ENCODE measurements around the gene ALDH1A1.
"Not testable (repeated sequence)": the region's sequence is repeated elsewhere in the genome, so short reads cannot be mapped to it uniquely, and the experiment has no call there.

GRCh38 chr9:72862788-72863187 is 90.1 kb downstream of the ALDH1A1 start:
- TF ChIP-seq CTCF, POLR2A (IDR thresholded peaks at IDR 0.05): not testable (repeated sequence)

All from tibial nerve (tissue), 3 donors.